HG02970 (cell line): ENCODE results near the gene HSD17B2.
"Not testable (repeated sequence)": the region's sequence is repeated elsewhere in the genome, so short reads cannot be mapped to it uniquely, and the experiment has no call there.

Experiments used
- ATAC-seq: cut with Tn5 transposase; IDR thresholded peaks from one replicate; pipeline ENCODE4 v1.9.1; 2021; ENCODE audit warnings: mild to moderate bottlenecking, moderate library complexity, moderate number of reproducible peaks; ENCODE audit not compliant: unreplicated experiment, low FRiP score

HSD17B2 gene

DNA sequence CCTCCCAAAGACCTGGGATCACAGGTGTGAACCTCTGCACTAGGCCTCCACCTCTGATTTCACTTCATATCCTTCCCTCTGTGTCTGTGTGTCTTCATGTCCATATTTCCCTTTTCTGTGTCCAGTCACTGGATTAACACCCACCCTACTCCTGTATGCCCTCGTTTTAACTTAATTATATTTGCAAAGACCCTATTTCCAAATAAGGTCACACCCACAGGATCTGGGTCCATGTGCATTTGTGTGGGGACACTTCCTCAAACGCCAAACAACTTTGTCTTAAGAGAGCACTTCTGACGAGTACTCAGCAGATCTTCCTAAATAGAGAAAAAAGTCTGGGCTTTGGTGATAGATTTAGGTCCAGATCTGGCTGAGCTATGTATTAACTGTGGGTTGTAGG is 78.7 kb downstream of the HSD17B2 start:
- no peak for ATAC-seq

GRCh38 chr16:82116535-82116934 is 81.5 kb downstream of the HSD17B2 start:
- no peak for ATAC-seq

GRCh38 chr16:82118749-82119148 is 83.7 kb downstream of the HSD17B2 start:
- ATAC-seq = no peak

DNA sequence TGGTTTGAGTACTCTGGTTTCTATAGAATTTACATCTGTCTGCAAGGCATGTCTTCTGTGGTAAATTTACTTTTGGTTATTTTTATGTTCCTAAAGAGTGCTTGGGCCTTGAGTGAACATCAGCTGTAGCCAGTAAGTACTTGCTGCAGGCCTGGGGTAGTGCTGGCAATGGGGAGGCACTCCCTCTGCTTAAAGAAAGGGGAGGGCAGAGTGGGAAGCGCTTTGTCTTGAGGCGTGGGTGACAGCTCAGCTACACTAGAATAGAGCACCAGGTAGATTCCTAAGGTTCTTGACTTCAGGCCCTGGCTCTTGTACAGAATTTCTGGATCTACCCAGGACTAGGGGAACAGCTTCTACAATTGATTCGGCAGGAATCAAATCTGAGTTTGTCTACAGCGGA is 84.4 kb downstream of the HSD17B2 start:
- no peak for ATAC-seq

DNA sequence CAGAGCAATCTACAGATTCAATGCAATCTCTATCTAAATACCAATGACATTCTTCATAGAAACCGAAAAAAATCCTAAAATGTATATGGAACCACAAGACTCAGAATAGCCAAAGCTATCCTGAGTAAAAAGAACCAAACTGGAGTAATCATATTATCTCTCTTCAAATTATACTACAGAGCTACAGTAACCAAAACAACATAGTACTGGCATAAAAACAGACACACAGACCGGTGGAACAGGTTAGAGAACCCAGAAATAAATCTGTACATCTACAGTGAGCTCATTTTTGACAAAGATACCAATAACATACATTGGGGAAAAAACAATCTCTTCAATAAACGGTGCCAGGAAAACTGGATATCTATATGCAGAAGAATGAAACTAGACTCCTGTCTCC is 89.6 kb downstream of the HSD17B2 start:
- no peak for ATAC-seq

DNA sequence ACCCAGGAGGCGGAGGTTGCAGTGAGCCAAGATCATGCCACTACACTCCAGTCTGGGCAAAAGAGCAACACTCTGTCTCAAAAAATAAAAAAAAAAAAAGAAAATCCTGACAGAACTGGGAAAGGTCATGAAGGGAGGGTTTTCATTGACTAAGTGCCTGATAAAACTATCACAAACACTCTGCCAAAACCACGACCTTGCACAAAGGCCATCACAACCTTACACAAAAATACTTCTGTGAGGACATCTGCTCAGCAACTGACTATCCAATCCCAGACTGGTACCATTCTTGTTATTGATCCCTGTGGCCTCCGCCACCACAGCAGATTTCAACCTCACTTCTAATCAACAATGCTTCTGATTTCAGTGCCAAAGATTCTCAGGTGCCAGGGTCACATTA is 94.8 kb downstream of the HSD17B2 start:
- ATAC-seq = no peak

GRCh38 chr16:82133798-82134197 is 98.7 kb downstream of the HSD17B2 start:
- ATAC-seq = no peak

DNA sequence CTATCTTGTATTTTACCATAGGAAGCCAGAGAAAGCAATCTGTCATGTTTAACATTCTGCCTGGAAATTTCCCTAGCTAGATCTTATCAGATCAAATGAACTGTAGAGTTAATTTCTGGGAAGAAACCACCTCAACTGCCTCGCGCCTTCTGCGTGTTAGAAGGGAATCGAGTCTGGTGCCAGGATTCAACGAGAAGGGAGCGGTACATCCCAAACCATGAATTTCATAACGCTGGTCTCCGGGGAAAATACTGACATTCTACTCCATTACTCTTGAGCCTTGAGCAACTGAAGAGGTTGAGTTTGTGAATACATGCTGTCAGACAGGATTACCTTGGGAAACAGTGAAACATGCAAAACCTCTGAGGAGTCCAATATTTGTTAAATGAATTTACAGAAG is 99.8 kb downstream of the HSD17B2 start:
- ATAC-seq = no peak

- ATAC-seq = no peak
Measured at GRCh38 chr16:82135844-82136243, 100.8 kb downstream of the HSD17B2 start.

- no peak for ATAC-seq
Measured at GRCh38 chr16:82136956-82137821, 102.1 kb downstream of the HSD17B2 start.

DNA sequence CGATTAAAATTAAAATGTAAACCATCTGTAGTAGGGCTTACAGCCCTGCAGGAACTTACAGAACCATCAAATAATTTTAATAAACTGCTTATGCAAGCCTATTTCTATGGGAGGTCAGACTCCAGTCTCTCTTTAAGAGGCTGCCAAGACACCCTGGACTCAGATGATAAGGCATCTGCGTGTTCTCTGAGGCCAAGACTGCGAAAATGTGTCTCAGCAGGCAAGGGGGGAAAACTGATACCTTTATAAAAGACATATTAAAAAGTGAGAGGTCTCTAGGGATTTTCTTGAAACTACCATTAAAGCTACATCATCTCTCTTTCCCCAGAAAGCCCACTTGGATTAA is 102.7 kb downstream of the HSD17B2 start:
- ATAC-seq = no peak

- no peak for ATAC-seq
Measured at GRCh38 chr16:82138478-82139285, 103.6 kb downstream of the HSD17B2 start.

DNA sequence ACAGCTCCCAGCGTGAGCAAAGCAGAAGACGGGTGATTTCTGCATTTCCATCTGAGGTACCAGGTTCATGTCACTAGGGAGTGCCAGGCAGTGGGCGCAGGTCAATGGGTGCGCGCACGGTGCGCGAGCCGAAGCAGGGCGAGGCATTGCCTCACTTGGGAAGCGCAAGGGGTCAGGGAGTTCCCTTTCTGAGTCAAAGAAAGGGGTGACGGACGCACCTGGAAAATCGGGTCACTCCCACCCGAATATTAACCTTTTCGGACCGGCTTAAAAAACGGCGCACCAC is 104.2 kb downstream of the HSD17B2 start:
- not testable (repeated sequence) for ATAC-seq

DNA sequence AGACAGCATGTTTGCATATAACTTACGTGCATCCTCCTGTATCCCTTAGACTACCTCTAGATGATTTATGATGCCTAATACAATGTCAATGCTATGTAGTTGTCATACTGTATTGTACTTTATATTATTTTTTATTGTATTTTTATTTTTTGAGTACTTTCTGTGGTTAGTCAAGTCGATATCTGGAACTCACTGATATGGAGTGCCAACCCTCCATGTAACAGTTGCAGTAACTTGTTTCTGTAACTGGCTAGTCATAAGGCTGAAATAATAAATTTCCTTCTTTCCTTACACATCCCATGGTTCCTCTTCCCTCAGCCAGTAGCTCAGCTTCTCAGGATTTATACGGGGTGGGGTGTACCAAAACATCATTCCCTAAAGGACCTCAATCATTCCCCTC is 111.5 kb downstream of the HSD17B2 start:
- no peak for ATAC-seq

DNA sequence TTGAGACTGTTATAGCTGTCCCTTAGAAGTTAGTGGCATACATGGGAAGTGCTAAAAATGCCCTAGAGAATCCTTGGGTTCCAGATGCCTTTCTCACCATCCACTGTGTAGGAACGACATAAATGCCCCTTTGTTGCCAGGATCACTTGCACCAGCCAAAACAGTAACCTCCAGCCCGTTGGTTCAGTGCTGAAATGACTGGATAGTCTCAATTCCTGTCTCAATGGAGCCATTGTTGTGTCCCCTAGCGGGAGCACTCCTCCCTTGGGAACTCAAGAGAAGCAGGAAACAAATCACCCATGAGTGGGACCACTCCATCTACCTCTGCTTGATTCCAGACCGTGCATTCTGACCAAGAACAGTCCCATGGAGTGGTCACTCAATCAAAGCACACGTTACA is 111.9 kb downstream of the HSD17B2 start:
- no peak for ATAC-seq

GRCh38 chr16:82147546-82147945 is 112.5 kb downstream of the HSD17B2 start:
- ATAC-seq = no peak
